GM12801 (cell line): ENCODE data around the gene DOK6.

ENCODE experiments used
- CTCF ChIP-seq: IDR thresholded peaks from one replicate; pipeline ENCODE4 v1.5.1; 2011; ENCODE audit warnings: control low read depth; ENCODE audit not compliant: insufficient read length; ENCODE audit errors: extremely low read depth

The DOK6 gene

GRCh38 chr18:69539404-69539803, 138.7 kb downstream of the DOK6 start:
- no peak for TF ChIP-seq CTCF

GRCh38 chr18:69556228-69556627, 155.5 kb downstream of the DOK6 start:
- no peak for TF ChIP-seq CTCF

GRCh38 chr18:69557282-69557681, 156.6 kb downstream of the DOK6 start:
- no peak for TF ChIP-seq CTCF

GRCh38 chr18:69558052-69558451, 157.4 kb downstream of the DOK6 start:
- no peak for TF ChIP-seq CTCF

GRCh38 chr18:69559604-69560003, 158.9 kb downstream of the DOK6 start:
- no peak for TF ChIP-seq CTCF

GRCh38 chr18:69564602-69565001, 163.9 kb downstream of the DOK6 start:
- no peak for TF ChIP-seq CTCF

GRCh38 chr18:69567813-69568488, 167.3 kb downstream of the DOK6 start:
- no peak for TF ChIP-seq CTCF
